Activated CD4-positive, alpha-beta T cell treated with anti-CD3 and anti-CD28 coated beads, Interleukin-2, amount 10 ng/mL, durations not matched to agents 7 days and 5 days (primary cell): ENCODE measurements around the gene CCDC158. TPM values are rescaled to one million over a fixed set of nuclear protein-coding genes. Genes with fewer than 3 reads are reported as not detected.

ENCODE experiments used
- CTCF ChIA-PET: fragments of 350-600 bp; sonication (Branson Sonifier 250); formaldehyde crosslinking; loops from one replicate; lab custom pipeline; 2021; ENCODE audit warnings: antibody characterized with exemption; lab: Charles Lee
- POLR2A ChIA-PET: fragments of 350-600 bp; sonication (Branson Sonifier 250); formaldehyde crosslinking; loops from one replicate; lab custom pipeline; 2021; ENCODE audit warnings: antibody characterized with exemption; lab: Charles Lee
- DNase-seq: peaks from one replicate; pipeline ENCODE4 v3.0.0-alpha.2; 2020
- H3K27ac Mint-ChIP-seq: one replicate; pipeline ENCODE4 v1.8.0; 2021; ENCODE audit warnings: mild to moderate bottlenecking, moderate library complexity, mixed read lengths
- H3K27me3 Mint-ChIP-seq: one replicate; pipeline ENCODE4 v1.8.0; 2021; ENCODE audit warnings: mixed read lengths
- H3K36me3 Mint-ChIP-seq: one replicate; pipeline ENCODE4 v1.8.0; 2021; ENCODE audit warnings: low read depth, mixed read lengths
- H3K4me1 Mint-ChIP-seq: one replicate; pipeline ENCODE4 v1.8.0; 2021; ENCODE audit warnings: mixed read lengths
- H3K4me3 Mint-ChIP-seq: one replicate; pipeline ENCODE4 v1.8.0; 2021; ENCODE audit warnings: mild to moderate bottlenecking, moderate library complexity, mixed read lengths
- H3K9me3 Mint-ChIP-seq: one replicate; pipeline ENCODE4 v1.8.0; 2021; ENCODE audit warnings: mixed read lengths
- total RNA-seq, 2 experiments: library from RNA; stranded (reverse); gene quantifications; one replicate each; pipeline ENCODE4 v1.2.3, GENCODE V29; 2021

Gene CCDC158
- total RNA-seq, 2 experiments from 2014 or later: not detected

DNA sequence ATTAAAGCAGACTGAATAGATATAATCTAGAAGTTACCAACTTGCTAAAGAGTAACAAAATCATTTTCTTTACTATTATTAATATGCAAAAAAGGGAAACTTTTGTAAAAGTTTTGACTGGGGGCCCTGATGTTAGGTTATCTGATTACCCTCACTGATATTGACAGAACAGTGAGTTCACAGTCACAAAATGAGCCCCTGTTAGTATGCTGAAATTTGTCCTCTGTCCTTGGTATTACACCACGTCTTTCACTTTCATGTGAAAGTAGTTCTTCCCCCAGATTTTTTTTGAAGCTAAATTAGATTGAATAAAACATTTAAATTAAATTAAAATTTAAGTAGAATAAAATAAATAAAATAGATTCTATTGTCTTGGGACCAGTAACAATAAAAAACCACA is 108.5 kb downstream of the CCDC158 start:
- no peaks in the 10 kb centered on the region for H3K4me1 Mint-ChIP-seq
- DNase-seq: no peak
- no peaks in the 10 kb centered on the region for H3K36me3 Mint-ChIP-seq
- no peak overlapping the region for H3K4me3 Mint-ChIP-seq
- peaks cover 39% of the 10 kb centered on the region for H3K27me3 Mint-ChIP-seq
- H3K9me3 Mint-ChIP-seq: peaks cover 14% of the 10 kb centered on the region
- CTCF ChIA-PET: interaction anchor here (0.8 kb wide), 1 partner anchor 11 kb away, joined by 3 read pairs; no protein-coding TSS in a partner anchor
- no peak overlapping the region for H3K27ac Mint-ChIP-seq
- POLR2A ChIA-PET: no interaction called here

GRCh38 chr4:76311896-76312331 is 109.0 kb downstream of the CCDC158 start:
- peaks cover 11% of the 10 kb centered on the region for H3K9me3 Mint-ChIP-seq
- H3K4me3 Mint-ChIP-seq: no peak overlapping the region
- peaks cover 36% of the 10 kb centered on the region for H3K27me3 Mint-ChIP-seq
- H3K27ac Mint-ChIP-seq: no peak overlapping the region
- no peak for DNase-seq
- no peaks in the 10 kb centered on the region for H3K36me3 Mint-ChIP-seq
- H3K4me1 Mint-ChIP-seq: peaks cover 2% of the 10 kb centered on the region
- CTCF ChIA-PET: no interaction called here
- POLR2A ChIA-PET: no interaction called here

GRCh38 chr4:76310683-76311082 is 110.3 kb downstream of the CCDC158 start:
- Mint-ChIP-seq H3K27me3 (peaks cover 32% of the 10 kb centered on the region), H3K4me3 (no peak overlapping the region), H3K9me3 (peaks cover 3% of the 10 kb centered on the region), H3K27ac (no peak overlapping the region), H3K36me3 (no peaks in the 10 kb centered on the region), H3K4me1 (peaks cover 7% of the 10 kb centered on the region)
- ChIA-PET CTCF (no interaction called here), POLR2A (no interaction called here)
- no peak for DNase-seq

- DNase-seq: no peak
- Mint-ChIP-seq H3K36me3 (no peaks in the 10 kb centered on the region), H3K4me3 (no peak overlapping the region), H3K4me1 (peaks cover 13% of the 10 kb centered on the region), H3K9me3 (peaks cover 3% of the 10 kb centered on the region), H3K27ac (no peak overlapping the region), H3K27me3 (peaks cover 32% of the 10 kb centered on the region)
- ChIA-PET POLR2A (no interaction called here), CTCF (no interaction called here)
Observed at GRCh38 chr4:76309939-76310550, 110.9 kb downstream of the CCDC158 start.

- Mint-ChIP-seq H3K36me3 (peaks cover under 1% of the 10 kb centered on the region), H3K27me3 (peaks cover 33% of the 10 kb centered on the region), H3K27ac (no peak overlapping the region), H3K9me3 (peaks cover under 1% of the 10 kb centered on the region), H3K4me1 (peaks cover 24% of the 10 kb centered on the region), H3K4me3 (no peak overlapping the region)
- ChIA-PET POLR2A (no interaction called here), CTCF (interaction anchor here (0.6 kb wide), 1 partner anchor 223 kb away, joined by 3 read pairs; no protein-coding TSS in a partner anchor)
- no peak for DNase-seq
Observed at GRCh38 chr4:76308548-76308947, 112.4 kb downstream of the CCDC158 start.

- peaks cover 2% of the 10 kb centered on the region for H3K9me3 Mint-ChIP-seq
- H3K27ac Mint-ChIP-seq: no peak overlapping the region
- H3K27me3 Mint-ChIP-seq: peaks cover 40% of the 10 kb centered on the region
- peaks cover 30% of the 10 kb centered on the region for H3K4me1 Mint-ChIP-seq
- CTCF ChIA-PET: interaction anchor here (0.9 to 4.0 kb wide), 5 partner anchors 9 to 71 kb away, joined by 3 to 9 read pairs (median 4); no protein-coding TSS in a partner anchor
- no peak for DNase-seq
- H3K36me3 Mint-ChIP-seq: peaks cover 4% of the 10 kb centered on the region
- POLR2A ChIA-PET: no interaction called here
- H3K4me3 Mint-ChIP-seq: peak overlapping the region; percentile 49
Observed at GRCh38 chr4:76307660-76308014, 113.3 kb downstream of the CCDC158 start.

- peaks cover 43% of the 10 kb centered on the region for H3K27me3 Mint-ChIP-seq
- H3K36me3 Mint-ChIP-seq: peaks cover 4% of the 10 kb centered on the region
- POLR2A ChIA-PET: no interaction called here
Observed at GRCh38 chr4:76306882-76307659, 113.9 kb downstream of the CCDC158 start.

DNA sequence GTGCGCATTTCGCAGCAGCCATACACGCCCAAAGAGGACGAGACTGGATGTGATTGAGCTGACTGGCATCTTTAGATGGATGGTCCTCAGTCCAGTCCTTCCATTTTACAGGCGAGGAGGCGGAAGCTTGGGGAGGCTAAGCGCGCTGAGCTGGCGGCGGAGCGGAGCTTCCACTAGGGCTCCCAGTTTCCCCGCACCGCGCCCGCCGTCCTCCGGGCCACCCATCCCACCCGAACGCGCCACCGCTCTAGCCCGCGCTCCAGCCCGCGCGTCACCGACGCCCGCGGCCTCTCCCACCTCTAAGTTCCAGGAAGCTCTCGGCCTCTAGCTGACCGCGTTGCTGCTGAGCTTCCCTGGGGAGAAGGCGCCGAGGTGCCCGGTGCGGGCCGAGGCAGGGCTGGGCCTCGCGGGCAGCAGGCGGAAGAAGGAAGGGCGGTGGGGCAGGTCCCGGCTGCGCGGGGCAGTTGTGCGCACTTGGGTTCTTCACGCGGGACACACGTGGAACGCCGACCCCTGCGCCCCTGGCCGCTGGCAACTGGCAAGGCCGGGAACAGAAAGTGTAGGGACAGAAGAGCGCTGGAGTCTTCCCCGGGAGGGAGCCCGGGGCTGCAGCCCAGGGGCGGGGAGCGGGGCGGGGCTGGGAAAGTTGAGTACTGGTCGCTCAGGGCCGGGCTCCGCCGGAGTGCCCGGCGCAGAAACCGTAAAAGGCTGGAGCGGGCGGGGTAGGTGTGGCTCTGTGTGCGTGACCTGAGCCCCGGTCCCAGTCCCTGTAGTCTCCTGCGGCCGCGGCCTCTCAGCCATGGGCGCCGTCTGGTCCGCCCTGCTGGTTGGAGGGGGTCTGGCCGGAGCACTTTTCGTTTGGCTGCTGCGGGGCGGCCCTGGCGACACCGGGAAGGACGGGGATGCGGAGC is 114.7 kb downstream of the CCDC158 start, which contains the start of gene STBD1:
TSS of gene STBD1 (plus strand) at position 763 of the 911 bp plus-strand sequence. CDS start at position 800, 37 bp downstream.
- Mint-ChIP-seq H3K36me3 (peaks cover 4% of the 10 kb centered on the region), H3K4me3 (peak within 1 kb of the TSS; percentile 75), H3K27ac (peak within 1 kb of the TSS; percentile 61), H3K4me1 (peaks cover 42% of the 10 kb centered on the region), H3K9me3 (peaks cover 2% of the 10 kb centered on the region), H3K27me3 (peaks cover 40% of the 10 kb centered on the region)
- CTCF ChIA-PET: interaction anchor here (0.9 to 4.0 kb wide), 12 partner anchors 10 to 89 kb away, joined by 3 to 11 read pairs (median 4); no protein-coding TSS in a partner anchor
- peak; percentile 13 for DNase-seq
- POLR2A ChIA-PET: no interaction called here

More at GRCh38 chr4:76306882-76307659, 113.9 kb downstream of the CCDC158 start:
- Mint-ChIP-seq H3K9me3 (peaks cover 2% of the 10 kb centered on the region), H3K4me1 (peaks cover 34% of the 10 kb centered on the region), H3K4me3 (peak overlapping the region; percentile 75), H3K27ac (peak overlapping the region; percentile 20)
- DNase-seq: peak; percentile 21
- CTCF ChIA-PET: interaction anchor here (0.9 to 4.0 kb wide), 7 partner anchors 9 to 71 kb away, joined by 3 to 9 read pairs (median 4); no protein-coding TSS in a partner anchor

GRCh38 chr4:76305033-76305687 is 115.8 kb downstream of the CCDC158 start:
- Mint-ChIP-seq H3K9me3 (peaks cover 4% of the 10 kb centered on the region), H3K27ac (peak overlapping the region; percentile 61), H3K27me3 (peaks cover 35% of the 10 kb centered on the region), H3K36me3 (peaks cover 6% of the 10 kb centered on the region), H3K4me1 (peaks cover 50% of the 10 kb centered on the region), H3K4me3 (peak overlapping the region; percentile 75)
- ChIA-PET CTCF (interaction anchor here (0.9 to 4.0 kb wide), 6 partner anchors 12 to 88 kb away, joined by 3 to 11 read pairs (median 4); no protein-coding TSS in a partner anchor), POLR2A (no interaction called here)
- peak; percentile 25 for DNase-seq

GRCh38 chr4:76302826-76303438 is 118.0 kb downstream of the CCDC158 start:
- ChIA-PET CTCF (no interaction called here), POLR2A (no interaction called here)
- Mint-ChIP-seq H3K27ac (peak overlapping the region; percentile 41), H3K27me3 (peaks cover 22% of the 10 kb centered on the region), H3K36me3 (peaks cover 11% of the 10 kb centered on the region), H3K9me3 (peaks cover 10% of the 10 kb centered on the region), H3K4me1 (peaks cover 50% of the 10 kb centered on the region), H3K4me3 (no peak overlapping the region)
- DNase-seq: no peak

GRCh38 chr4:76301775-76302162 is 119.2 kb downstream of the CCDC158 start:
- CTCF ChIA-PET: interaction anchor here (0.6 to 0.8 kb wide), 2 partner anchors 28 to 858 kb away, joined by 3 read pairs; no protein-coding TSS in a partner anchor
- no peak for DNase-seq
- POLR2A ChIA-PET: no interaction called here

More at GRCh38 chr4:76301775-76302162, 119.2 kb downstream of the CCDC158 start:
- H3K4me3 Mint-ChIP-seq: no peak overlapping the region
- peaks cover 17% of the 10 kb centered on the region for H3K27me3 Mint-ChIP-seq
- H3K9me3 Mint-ChIP-seq: peaks cover 14% of the 10 kb centered on the region
- peaks cover 11% of the 10 kb centered on the region for H3K36me3 Mint-ChIP-seq
- H3K27ac Mint-ChIP-seq: no peak overlapping the region
- peaks cover 47% of the 10 kb centered on the region for H3K4me1 Mint-ChIP-seq
